Activated naive CD4-positive, alpha-beta T cell treated with anti-CD3 and anti-CD28 coated beads, Interleukin-2, amount 10 ng/mL, durations not matched to agents 7 days and 5 days (primary cell): ENCODE measurements around the gene WNK2.

Source experiments
- CTCF ChIA-PET: fragments of 350-600 bp; sonication (Branson Sonifier 250); formaldehyde crosslinking; loops from one replicate; lab custom pipeline; 2021; ENCODE audit warnings: antibody characterized with exemption; lab: Charles Lee
- DNase-seq: peaks from one replicate; pipeline ENCODE4 v3.0.0-alpha.2; 2020
- H3K27ac Mint-ChIP-seq: one replicate; pipeline ENCODE4 v1.8.0; 2021; ENCODE audit warnings: mild to moderate bottlenecking, moderate library complexity, mixed read lengths
- H3K27me3 Mint-ChIP-seq: one replicate; pipeline ENCODE4 v1.8.0; 2021; ENCODE audit warnings: mild to moderate bottlenecking, mixed read lengths
- H3K36me3 Mint-ChIP-seq: one replicate; pipeline ENCODE4 v1.8.0; 2021; ENCODE audit warnings: mixed read lengths
- H3K4me1 Mint-ChIP-seq: one replicate; pipeline ENCODE4 v1.8.0; 2021; ENCODE audit warnings: mixed read lengths
- H3K4me3 Mint-ChIP-seq: one replicate; pipeline ENCODE4 v1.8.0; 2021; ENCODE audit warnings: mild to moderate bottlenecking, moderate library complexity, mixed read lengths
- H3K9me3 Mint-ChIP-seq: one replicate; pipeline ENCODE4 v1.8.0; 2021; ENCODE audit warnings: mixed read lengths

Gene WNK2

DNA sequence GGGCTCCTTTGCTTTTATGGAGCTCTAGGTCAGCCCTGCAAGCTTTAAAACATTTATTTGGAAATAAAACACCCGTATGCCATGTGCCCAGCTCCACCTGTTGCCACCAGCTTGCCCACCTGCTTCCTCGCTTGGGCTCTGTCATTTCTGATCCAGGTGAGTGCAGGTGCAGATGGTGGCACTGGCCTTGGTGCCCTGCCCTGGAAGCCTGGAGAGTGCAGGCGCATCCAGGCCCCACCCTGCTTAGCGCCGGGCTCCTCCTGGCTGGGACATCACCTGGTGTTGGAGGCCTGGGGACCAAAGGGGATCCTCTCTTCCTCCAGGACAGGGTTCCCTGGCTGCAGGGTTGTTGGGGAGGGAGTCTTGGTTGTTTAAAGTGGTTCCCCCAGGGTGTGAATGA, 35.8 kb downstream of the WNK2 start:
- H3K27ac Mint-ChIP-seq, result no peak overlapping the region
- CTCF ChIA-PET, result no interaction called here
- peaks cover 2% of the 10 kb centered on the region for H3K9me3 Mint-ChIP-seq
- no peaks in the 10 kb centered on the region for H3K4me1 Mint-ChIP-seq
- H3K36me3 Mint-ChIP-seq, result no peaks in the 10 kb centered on the region
- no peak overlapping the region for H3K4me3 Mint-ChIP-seq
- H3K27me3 Mint-ChIP-seq, result peaks cover 19% of the 10 kb centered on the region
- no peak for DNase-seq

GRCh38 chr9:93220627-93221026, 36.7 kb downstream of the WNK2 start:
- H3K36me3 Mint-ChIP-seq, result no peaks in the 10 kb centered on the region
- H3K4me3 Mint-ChIP-seq, result no peak overlapping the region
- no peaks in the 10 kb centered on the region for H3K4me1 Mint-ChIP-seq
- CTCF ChIA-PET, result no interaction called here
- H3K9me3 Mint-ChIP-seq, result no peaks in the 10 kb centered on the region
- no peak overlapping the region for H3K27ac Mint-ChIP-seq
- DNase-seq, result no peak
- H3K27me3 Mint-ChIP-seq, result peaks cover 21% of the 10 kb centered on the region

DNA sequence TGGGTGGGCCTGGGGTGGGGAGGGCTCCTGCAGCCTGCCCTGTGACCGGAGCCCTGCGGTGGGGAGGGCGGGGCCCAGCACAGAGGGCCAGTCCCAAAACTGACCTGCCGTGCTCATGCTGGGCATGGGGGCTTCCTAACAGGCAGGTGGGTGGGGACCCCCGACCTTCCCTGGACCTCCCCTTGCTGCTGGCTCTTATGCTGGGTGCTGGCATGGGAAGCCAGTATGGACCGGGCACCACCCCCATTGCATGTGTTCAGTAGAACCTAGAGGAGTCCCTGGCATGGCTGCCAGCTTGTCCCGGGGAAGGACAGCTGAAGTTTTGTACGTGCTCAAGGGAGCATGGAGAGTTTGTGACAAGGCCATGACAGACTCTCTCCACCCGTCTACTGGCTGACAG, 37.1 kb downstream of the WNK2 start:
- no peak overlapping the region for H3K4me3 Mint-ChIP-seq
- CTCF ChIA-PET, result no interaction called here
- H3K9me3 Mint-ChIP-seq, result no peaks in the 10 kb centered on the region
- no peak for DNase-seq
- H3K36me3 Mint-ChIP-seq, result no peaks in the 10 kb centered on the region
- H3K27ac Mint-ChIP-seq, result no peak overlapping the region
- no peaks in the 10 kb centered on the region for H3K4me1 Mint-ChIP-seq
- peaks cover 21% of the 10 kb centered on the region for H3K27me3 Mint-ChIP-seq

- no peak overlapping the region for H3K27ac Mint-ChIP-seq
- DNase-seq, result no peak
- CTCF ChIA-PET, result no interaction called here
- no peak overlapping the region for H3K4me3 Mint-ChIP-seq
- no peaks in the 10 kb centered on the region for H3K9me3 Mint-ChIP-seq
- H3K27me3 Mint-ChIP-seq, result peaks cover 21% of the 10 kb centered on the region
- H3K4me1 Mint-ChIP-seq, result no peaks in the 10 kb centered on the region
- no peaks in the 10 kb centered on the region for H3K36me3 Mint-ChIP-seq
Measured at GRCh38 chr9:93222890-93223259, 38.9 kb downstream of the WNK2 start.

DNA sequence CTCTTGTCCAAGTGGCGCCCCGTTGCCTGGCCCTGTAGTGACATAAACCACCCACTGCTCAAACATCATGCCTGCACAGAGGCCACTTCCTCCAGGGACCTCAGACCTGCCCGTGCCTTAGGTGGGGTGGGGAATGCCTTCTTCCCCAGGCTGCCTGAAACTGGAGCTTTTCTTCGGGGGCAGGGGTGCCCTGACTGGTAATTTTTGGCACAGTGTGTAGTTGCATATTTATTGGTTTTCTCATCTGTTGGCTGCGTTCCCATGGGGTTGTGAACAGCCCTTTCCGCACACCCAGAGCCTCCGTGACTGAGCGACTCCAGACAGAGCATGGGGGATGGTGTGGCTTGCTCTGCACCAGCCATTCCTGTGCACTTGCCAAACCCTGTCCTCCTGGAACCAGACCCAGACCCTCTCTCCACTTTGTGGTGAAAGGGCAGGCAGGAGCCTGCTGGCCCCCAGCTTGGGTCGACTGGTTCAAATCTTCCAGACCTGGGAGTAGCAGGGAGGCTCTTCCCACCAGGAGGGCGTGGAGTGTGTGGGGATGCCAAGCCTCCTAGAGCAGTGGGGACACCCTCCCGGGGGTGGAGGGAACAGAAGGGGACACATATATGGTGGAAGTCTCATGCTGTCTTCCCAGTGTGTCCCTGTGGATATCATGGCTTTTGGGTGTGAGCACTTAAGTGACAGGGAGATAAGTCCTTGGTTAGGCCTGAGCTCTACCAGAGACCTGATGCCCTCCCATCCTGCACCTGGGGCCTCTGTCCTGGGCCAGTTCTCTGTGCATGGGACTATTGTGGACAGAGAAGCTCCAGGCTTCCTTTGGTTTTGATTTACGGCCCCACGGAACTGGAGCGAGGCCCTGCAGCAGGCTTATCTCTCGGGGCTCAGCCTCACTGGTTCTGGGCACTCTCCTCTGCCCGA, 39.6 kb downstream of the WNK2 start:
- Mint-ChIP-seq H3K9me3 (no peaks in the 10 kb centered on the region), H3K36me3 (no peaks in the 10 kb centered on the region), H3K27ac (no peak overlapping the region), H3K4me1 (no peaks in the 10 kb centered on the region), H3K4me3 (no peak overlapping the region), H3K27me3 (peaks cover 21% of the 10 kb centered on the region)
- DNase-seq, result no peak
- CTCF ChIA-PET, result no interaction called here

DNA sequence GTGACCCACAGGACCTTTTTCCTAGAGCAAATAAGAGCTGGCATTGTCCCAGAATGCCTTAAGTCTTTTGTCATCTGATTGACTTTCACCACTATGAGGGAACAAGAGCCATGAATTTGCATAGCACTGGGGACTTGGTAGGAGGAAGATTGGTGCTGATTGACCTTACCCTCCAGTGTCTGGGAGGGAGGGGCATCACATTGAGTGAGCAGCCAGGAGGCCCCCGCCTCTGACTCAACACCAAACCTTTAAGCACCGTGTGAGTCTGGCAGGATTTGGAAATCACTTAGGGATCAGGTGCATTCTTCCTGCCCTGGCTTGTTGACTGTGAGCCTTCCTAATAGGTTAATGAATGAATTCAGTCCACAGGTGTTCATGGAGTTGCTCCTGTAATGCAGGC, 40.7 kb downstream of the WNK2 start:
- Mint-ChIP-seq H3K4me1 (no peaks in the 10 kb centered on the region), H3K27me3 (peaks cover 21% of the 10 kb centered on the region), H3K9me3 (no peaks in the 10 kb centered on the region), H3K4me3 (no peak overlapping the region), H3K36me3 (no peaks in the 10 kb centered on the region), H3K27ac (no peak overlapping the region)
- DNase-seq, result no peak
- CTCF ChIA-PET, result no interaction called here

DNA sequence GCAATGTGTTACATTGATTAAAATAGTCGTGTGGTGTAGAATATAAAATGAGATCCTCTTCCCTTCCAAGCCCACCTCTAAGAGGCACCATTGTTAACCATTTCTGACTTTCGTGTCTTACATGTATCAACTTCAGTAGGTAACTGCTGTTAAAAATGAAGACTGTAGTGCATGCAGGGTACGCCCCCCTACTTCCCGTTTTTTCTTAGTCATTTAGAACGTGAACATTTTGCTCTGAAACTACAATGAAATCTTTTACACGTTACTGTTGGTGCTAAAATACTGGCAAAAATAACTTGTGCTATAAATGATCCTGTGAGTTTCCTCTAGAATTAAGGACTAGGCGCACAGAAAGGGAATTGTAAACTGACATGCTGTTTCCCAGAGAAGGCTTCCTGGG, 41.5 kb downstream of the WNK2 start:
- peaks cover 21% of the 10 kb centered on the region for H3K27me3 Mint-ChIP-seq
- no peaks in the 10 kb centered on the region for H3K9me3 Mint-ChIP-seq
- no peaks in the 10 kb centered on the region for H3K36me3 Mint-ChIP-seq
- no peak overlapping the region for H3K4me3 Mint-ChIP-seq
- no peak overlapping the region for H3K27ac Mint-ChIP-seq
- H3K4me1 Mint-ChIP-seq, result no peaks in the 10 kb centered on the region
- CTCF ChIA-PET, result interaction anchor here (0.6 kb wide), 1 partner anchor 61 kb away, joined by 3 read pairs; no protein-coding TSS in a partner anchor
- DNase-seq, result no peak

DNA sequence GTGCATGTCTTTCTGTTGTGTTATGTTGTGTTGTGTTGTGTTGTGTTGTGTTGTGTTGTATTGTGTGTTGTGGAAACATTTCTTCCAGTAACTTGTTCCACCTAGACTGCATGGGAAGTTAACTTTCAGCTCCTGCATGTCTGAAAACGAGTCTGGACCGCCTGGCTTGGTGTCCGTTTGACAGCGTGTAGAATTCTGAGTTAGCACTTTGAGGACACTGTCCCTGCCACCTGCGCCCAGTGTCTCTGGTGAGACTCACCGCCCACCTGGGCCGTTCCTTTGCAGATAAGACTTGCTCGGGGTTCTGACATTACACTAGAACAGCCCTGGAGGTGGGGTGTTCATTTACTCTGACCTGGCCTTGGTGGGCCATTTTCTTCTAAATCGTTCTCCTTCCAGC, 42.0 kb downstream of the WNK2 start:
- Mint-ChIP-seq H3K36me3 (no peaks in the 10 kb centered on the region), H3K27ac (no peak overlapping the region), H3K9me3 (no peaks in the 10 kb centered on the region), H3K4me1 (no peaks in the 10 kb centered on the region), H3K27me3 (peaks cover 25% of the 10 kb centered on the region), H3K4me3 (no peak overlapping the region)
- CTCF ChIA-PET, result interaction anchor here (0.6 kb wide), 1 partner anchor 61 kb away, joined by 3 read pairs; no protein-coding TSS in a partner anchor
- DNase-seq, result no peak

- H3K27me3 Mint-ChIP-seq, result peaks cover 26% of the 10 kb centered on the region
- no peaks in the 10 kb centered on the region for H3K9me3 Mint-ChIP-seq
- H3K27ac Mint-ChIP-seq, result no peak overlapping the region
- peaks cover 3% of the 10 kb centered on the region for H3K4me1 Mint-ChIP-seq
- DNase-seq, result no peak
- CTCF ChIA-PET, result no interaction called here
- H3K36me3 Mint-ChIP-seq, result no peaks in the 10 kb centered on the region
- H3K4me3 Mint-ChIP-seq, result no peak overlapping the region
Measured at GRCh38 chr9:93226819-93227218, 42.9 kb downstream of the WNK2 start.

DNA sequence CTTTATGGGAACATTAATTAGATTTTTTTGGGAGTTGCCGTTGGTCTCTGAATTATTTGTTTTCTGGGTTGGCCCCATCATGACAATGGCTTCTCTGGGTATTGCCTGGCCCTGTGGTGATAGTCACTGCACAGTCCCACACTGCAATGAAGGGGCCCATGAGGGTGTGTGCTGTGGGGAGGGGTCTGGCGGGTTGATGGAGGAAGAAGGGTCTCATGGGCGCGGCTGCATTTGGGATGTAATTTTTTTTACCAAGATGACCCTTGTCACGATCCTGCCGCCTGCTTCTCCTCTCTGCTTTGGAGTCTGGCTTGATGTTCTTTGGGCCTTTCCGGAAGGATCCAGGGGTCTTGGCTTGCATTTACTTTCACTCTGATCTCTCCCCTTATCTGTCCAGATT, 44.1 kb downstream of the WNK2 start:
- H3K9me3 Mint-ChIP-seq, result no peaks in the 10 kb centered on the region
- no peak overlapping the region for H3K4me3 Mint-ChIP-seq

GRCh38 chr9:93228453-93228852, 44.5 kb downstream of the WNK2 start:
- peaks cover 38% of the 10 kb centered on the region for H3K27me3 Mint-ChIP-seq
- H3K4me1 Mint-ChIP-seq, result peaks cover 3% of the 10 kb centered on the region
- no peak for DNase-seq
- CTCF ChIA-PET, result no interaction called here
- H3K9me3 Mint-ChIP-seq, result no peaks in the 10 kb centered on the region
- H3K36me3 Mint-ChIP-seq, result no peaks in the 10 kb centered on the region
- no peak overlapping the region for H3K4me3 Mint-ChIP-seq
- no peak overlapping the region for H3K27ac Mint-ChIP-seq

More for the DNA sequence above, 44.1 kb downstream of the WNK2 start:
- Mint-ChIP-seq H3K4me1 (peaks cover 3% of the 10 kb centered on the region), H3K27ac (no peak overlapping the region), H3K36me3 (no peaks in the 10 kb centered on the region), H3K27me3 (peaks cover 38% of the 10 kb centered on the region)
- DNase-seq, result no peak
- CTCF ChIA-PET, result no interaction called here

- CTCF ChIA-PET, result no interaction called here
Measured at GRCh38 chr9:93229636-93230035, 45.7 kb downstream of the WNK2 start.

DNA sequence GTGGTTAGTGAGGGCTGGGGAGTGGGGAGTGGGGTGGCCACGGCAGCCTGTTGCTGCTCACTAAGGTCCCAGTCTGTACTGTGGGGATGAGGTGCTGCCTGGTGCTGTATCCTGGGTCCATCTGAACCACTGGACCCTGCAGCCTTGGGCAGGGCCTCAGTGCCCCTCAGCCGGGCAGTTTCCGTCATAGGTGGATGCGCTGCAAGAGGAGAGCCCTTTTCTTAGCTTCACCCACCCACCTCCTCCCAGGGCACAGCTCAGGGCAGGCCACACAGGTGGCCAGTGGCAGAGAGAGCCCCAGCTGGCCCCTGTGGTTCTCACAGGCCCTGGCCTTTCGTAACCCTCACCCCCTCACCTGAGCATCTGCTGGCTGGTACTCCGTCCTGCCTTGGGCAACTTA, 46.2 kb downstream of the WNK2 start:
- no peak overlapping the region for H3K4me3 Mint-ChIP-seq
- CTCF ChIA-PET, result no interaction called here
- H3K4me1 Mint-ChIP-seq, result peaks cover 3% of the 10 kb centered on the region
- no peak overlapping the region for H3K27ac Mint-ChIP-seq
- H3K9me3 Mint-ChIP-seq, result no peaks in the 10 kb centered on the region
- no peaks in the 10 kb centered on the region for H3K36me3 Mint-ChIP-seq
- peaks cover 32% of the 10 kb centered on the region for H3K27me3 Mint-ChIP-seq
- no peak for DNase-seq

More at GRCh38 chr9:93229636-93230035, 45.7 kb downstream of the WNK2 start:
- H3K4me3 Mint-ChIP-seq, result no peak overlapping the region
- no peaks in the 10 kb centered on the region for H3K9me3 Mint-ChIP-seq
- peaks cover 3% of the 10 kb centered on the region for H3K4me1 Mint-ChIP-seq
- DNase-seq, result no peak
- no peak overlapping the region for H3K27ac Mint-ChIP-seq
- no peaks in the 10 kb centered on the region for H3K36me3 Mint-ChIP-seq
- peaks cover 33% of the 10 kb centered on the region for H3K27me3 Mint-ChIP-seq

DNA sequence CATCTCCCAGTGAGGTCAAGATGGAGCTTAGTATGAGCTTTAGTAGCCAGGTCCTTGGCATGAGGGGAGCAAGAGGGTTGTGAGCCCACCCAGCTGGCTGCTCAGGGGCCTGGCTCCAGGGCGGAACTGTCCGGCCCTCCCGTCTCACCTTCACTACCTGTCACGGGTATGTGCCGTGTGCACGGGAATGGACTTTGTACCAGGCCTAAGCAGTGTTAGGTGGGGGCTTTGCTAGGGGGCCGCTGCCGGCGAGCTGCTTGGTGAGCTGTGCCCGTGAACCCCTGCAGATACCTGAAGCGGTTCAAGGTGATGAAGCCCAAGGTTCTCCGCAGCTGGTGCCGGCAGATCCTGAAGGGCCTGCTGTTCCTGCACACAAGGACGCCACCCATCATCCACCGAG, 46.7 kb downstream of the WNK2 start:
- no peak for DNase-seq
- peaks cover 3% of the 10 kb centered on the region for H3K4me1 Mint-ChIP-seq
- no peaks in the 10 kb centered on the region for H3K36me3 Mint-ChIP-seq
- H3K27me3 Mint-ChIP-seq, result peaks cover 32% of the 10 kb centered on the region
- no peak overlapping the region for H3K4me3 Mint-ChIP-seq
- no peaks in the 10 kb centered on the region for H3K9me3 Mint-ChIP-seq
- H3K27ac Mint-ChIP-seq, result no peak overlapping the region
- CTCF ChIA-PET, result no interaction called here

DNA sequence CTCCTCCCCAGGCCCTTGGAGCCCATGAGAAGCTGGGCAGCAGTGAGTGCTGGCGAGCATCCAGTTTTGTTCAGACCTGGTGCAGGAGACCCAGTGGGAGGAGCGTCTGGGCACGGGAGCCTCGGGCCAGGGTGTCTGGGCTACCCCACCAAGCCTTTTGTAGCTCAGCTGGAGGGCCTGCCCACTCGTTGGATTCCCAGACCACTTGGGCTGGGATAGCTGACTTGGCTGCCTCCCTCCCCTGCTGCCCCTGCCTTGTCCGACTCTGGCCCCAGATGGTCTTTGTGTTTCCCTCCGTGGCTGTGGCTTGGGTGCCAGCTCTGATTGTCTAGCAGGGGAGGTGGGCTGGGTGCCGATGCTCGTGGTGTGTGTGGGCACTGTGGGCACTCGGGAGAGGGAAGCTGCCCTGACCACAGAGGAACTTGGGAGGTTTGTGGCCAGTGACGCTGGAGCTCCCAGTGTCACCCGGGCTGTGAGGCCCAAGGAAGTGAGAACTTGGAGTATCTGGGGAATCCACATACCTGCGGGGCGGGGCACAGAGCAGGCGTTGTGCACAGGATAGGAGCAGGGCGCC, 47.3 kb downstream of the WNK2 start:
- H3K9me3 Mint-ChIP-seq, result no peaks in the 10 kb centered on the region
- no peak overlapping the region for H3K4me3 Mint-ChIP-seq
- H3K27me3 Mint-ChIP-seq, result peaks cover 32% of the 10 kb centered on the region
- H3K4me1 Mint-ChIP-seq, result peaks cover 3% of the 10 kb centered on the region
- CTCF ChIA-PET, result no interaction called here
- H3K27ac Mint-ChIP-seq, result no peak overlapping the region
- H3K36me3 Mint-ChIP-seq, result no peaks in the 10 kb centered on the region
- DNase-seq, result no peak
